ENCODE data around the gene DUSP19.

DUSP19 gene

GRCh38 chr2:183091318-183091953, 12.9 kb downstream of the DUSP19 start:
- DNase-seq (ENCODE audit: insufficient read length, low spot score) (no peak), FAIRE-seq (no peak)
- TF ChIP-seq POLR2A (IDR thresholded peaks at IDR 0.05; ENCODE audit: low read depth, low read length): no peak
- TF ChIP-seq PAX5 (IDR thresholded peaks at IDR 0.05; ENCODE audit: insufficient read depth, low read length, severe bottlenecking): no peak
- TF ChIP-seq POLR2AphosphoS5 (IDR thresholded peaks at IDR 0.05; ENCODE audit: low read depth, low read length): no peak
- no peak for TF ChIP-seq POU2F2 (IDR thresholded peaks at IDR 0.05; ENCODE audit: low read depth, low read length)
- TF ChIP-seq TAF1 (IDR thresholded peaks at IDR 0.05; ENCODE audit: low read depth, low read length): no peak
- TF ChIP-seq SPI1 (IDR thresholded peaks at IDR 0.05; ENCODE audit: low read depth, low read length): no peak

GRCh38 chr2:183091954-183092345, 13.4 kb downstream of the DUSP19 start:
- TF ChIP-seq PAX5 (IDR thresholded peaks at IDR 0.05; ENCODE audit: insufficient read depth, low read length, severe bottlenecking) (no peak), POLR2A (IDR thresholded peaks at IDR 0.05; ENCODE audit: low read depth, low read length) (no peak), TAF1 (IDR thresholded peaks at IDR 0.05; ENCODE audit: low read depth, low read length) (no peak), POU2F2 (IDR thresholded peaks at IDR 0.05; ENCODE audit: low read depth, low read length) (no peak), POLR2AphosphoS5 (IDR thresholded peaks at IDR 0.05; ENCODE audit: low read depth, low read length) (no peak), SPI1 (IDR thresholded peaks at IDR 0.05; ENCODE audit: low read depth, low read length) (no peak)
- FAIRE-seq: peak; percentile 66
- DNase-seq (ENCODE audit: insufficient read length, low spot score): no peak

- FAIRE-seq (peak; percentile 74), DNase-seq (ENCODE audit: insufficient read length, low spot score) (no peak)
- TF ChIP-seq POLR2AphosphoS5 (IDR thresholded peaks at IDR 0.05; ENCODE audit: low read depth, low read length) (no peak), POU2F2 (IDR thresholded peaks at IDR 0.05; ENCODE audit: low read depth, low read length) (no peak), TAF1 (IDR thresholded peaks at IDR 0.05; ENCODE audit: low read depth, low read length) (no peak), SPI1 (IDR thresholded peaks at IDR 0.05; ENCODE audit: low read depth, low read length) (no peak), POLR2A (IDR thresholded peaks at IDR 0.05; ENCODE audit: low read depth, low read length) (no peak), PAX5 (IDR thresholded peaks at IDR 0.05; ENCODE audit: insufficient read depth, low read length, severe bottlenecking) (no peak)
These were observed 15.5 kb downstream of the DUSP19 start for GRCh38 chr2:183093857-183094657.

DNA sequence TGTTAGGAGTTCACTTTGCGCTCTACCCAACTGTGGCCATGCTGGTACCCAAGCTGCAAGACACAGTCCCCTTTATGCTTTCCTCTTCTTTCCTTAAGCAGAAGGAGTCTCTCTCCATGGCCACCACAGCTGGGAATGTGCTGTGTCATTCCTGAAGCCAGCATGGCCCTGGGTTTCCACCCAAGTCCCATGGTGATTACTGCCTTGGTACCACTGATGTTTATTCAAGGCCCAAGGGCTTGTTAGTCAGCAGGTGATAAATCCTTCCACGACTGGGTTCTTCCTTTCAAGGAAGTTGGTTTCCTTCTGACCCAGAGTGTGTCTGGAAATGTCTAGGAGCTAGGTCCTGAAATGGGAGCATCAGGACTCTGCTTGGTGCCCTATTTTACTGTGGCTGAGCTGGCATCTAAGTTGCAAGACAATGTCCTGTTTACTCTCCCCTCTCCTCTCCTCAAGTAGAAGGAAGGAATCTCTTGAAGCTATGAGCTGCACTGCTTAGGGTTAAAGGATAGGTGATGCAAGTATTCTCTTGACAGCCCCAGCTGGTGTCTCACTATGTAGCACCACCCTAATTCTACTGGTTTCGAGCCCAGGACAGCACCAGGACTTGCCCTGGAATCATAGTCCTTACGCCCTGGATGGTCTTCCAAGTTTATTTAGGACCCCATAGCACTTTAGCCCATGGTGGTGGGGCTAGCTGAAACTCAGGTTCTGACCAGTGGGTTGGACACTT, 27.0 kb downstream of the DUSP19 start:
- no peak for FAIRE-seq
- DNase-seq (ENCODE audit: insufficient read length, low spot score): no peak
- TF ChIP-seq TAF1 (IDR thresholded peaks at IDR 0.05; ENCODE audit: low read depth, low read length) (no peak), PAX5 (IDR thresholded peaks at IDR 0.05; ENCODE audit: insufficient read depth, low read length, severe bottlenecking) (no peak), SPI1 (IDR thresholded peaks at IDR 0.05; ENCODE audit: low read depth, low read length) (no peak), POLR2A (IDR thresholded peaks at IDR 0.05; ENCODE audit: low read depth, low read length) (no peak), POLR2AphosphoS5 (IDR thresholded peaks at IDR 0.05; ENCODE audit: low read depth, low read length) (no peak), POU2F2 (IDR thresholded peaks at IDR 0.05; ENCODE audit: low read depth, low read length) (no peak)

DNA sequence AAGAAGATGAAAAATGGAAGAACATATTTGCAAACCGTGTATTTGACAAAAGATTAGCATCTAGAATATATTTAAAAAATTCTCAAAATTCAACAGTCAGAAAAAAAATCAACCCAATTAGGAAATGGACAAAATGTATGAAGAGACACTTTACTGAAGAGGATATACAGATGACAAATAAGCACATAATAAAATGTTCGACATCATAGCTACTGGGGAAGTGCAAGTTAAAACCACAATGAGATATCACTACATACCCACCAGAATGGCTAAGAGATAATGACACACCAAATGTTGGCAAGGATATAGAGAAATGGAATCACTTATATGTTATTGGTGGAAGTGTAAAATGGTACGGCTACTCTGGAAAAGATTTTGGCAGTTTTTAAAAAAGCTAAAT, 34.0 kb downstream of the DUSP19 start:
- TF ChIP-seq POLR2A (IDR thresholded peaks at IDR 0.05; ENCODE audit: low read depth, low read length) (no peak), PAX5 (IDR thresholded peaks at IDR 0.05; ENCODE audit: insufficient read depth, low read length, severe bottlenecking) (no peak), POLR2AphosphoS5 (IDR thresholded peaks at IDR 0.05; ENCODE audit: low read depth, low read length) (no peak), TAF1 (IDR thresholded peaks at IDR 0.05; ENCODE audit: low read depth, low read length) (no peak), SPI1 (IDR thresholded peaks at IDR 0.05; ENCODE audit: low read depth, low read length) (no peak), POU2F2 (IDR thresholded peaks at IDR 0.05; ENCODE audit: low read depth, low read length) (no peak)
- FAIRE-seq (no peak), DNase-seq (ENCODE audit: insufficient read length, low spot score) (no peak)

- FAIRE-seq (no peak), DNase-seq (ENCODE audit: insufficient read length, low spot score) (no peak)
- TF ChIP-seq POLR2AphosphoS5 (IDR thresholded peaks at IDR 0.05; ENCODE audit: low read depth, low read length) (no peak), TAF1 (IDR thresholded peaks at IDR 0.05; ENCODE audit: low read depth, low read length) (no peak), PAX5 (IDR thresholded peaks at IDR 0.05; ENCODE audit: insufficient read depth, low read length, severe bottlenecking) (no peak), POU2F2 (IDR thresholded peaks at IDR 0.05; ENCODE audit: low read depth, low read length) (no peak), POLR2A (IDR thresholded peaks at IDR 0.05; ENCODE audit: low read depth, low read length) (no peak), SPI1 (IDR thresholded peaks at IDR 0.05; ENCODE audit: low read depth, low read length) (no peak)
These were observed 35.1 kb downstream of the DUSP19 start for GRCh38 chr2:183113630-183114029.

DNA sequence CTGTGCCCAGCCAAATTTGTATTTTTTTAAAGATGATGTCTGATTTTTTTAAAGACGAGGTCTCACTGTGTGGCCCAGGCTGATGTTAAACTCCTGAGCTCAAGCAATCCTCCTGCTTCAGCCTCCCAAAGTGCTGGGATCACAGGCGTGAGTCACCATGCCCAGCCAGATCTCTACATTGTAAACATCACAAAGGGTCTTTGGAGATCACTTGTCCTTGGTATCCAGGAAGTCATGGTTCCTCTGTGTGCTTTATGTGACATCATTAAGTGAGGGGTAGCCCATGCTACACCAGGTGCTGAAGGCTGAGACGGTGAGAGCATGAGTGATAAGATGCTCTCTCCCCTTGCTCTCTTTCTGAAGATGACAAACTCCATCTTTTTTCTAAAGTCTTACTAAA, 38.7 kb downstream of the DUSP19 start:
- TF ChIP-seq PAX5 (IDR thresholded peaks at IDR 0.05; ENCODE audit: insufficient read depth, low read length, severe bottlenecking) (no peak), POLR2AphosphoS5 (IDR thresholded peaks at IDR 0.05; ENCODE audit: low read depth, low read length) (no peak), SPI1 (IDR thresholded peaks at IDR 0.05; ENCODE audit: low read depth, low read length) (no peak), TAF1 (IDR thresholded peaks at IDR 0.05; ENCODE audit: low read depth, low read length) (no peak), POLR2A (IDR thresholded peaks at IDR 0.05; ENCODE audit: low read depth, low read length) (no peak), POU2F2 (IDR thresholded peaks at IDR 0.05; ENCODE audit: low read depth, low read length) (no peak)
- no peak for FAIRE-seq
- no peak for DNase-seq (ENCODE audit: insufficient read length, low spot score)

DNA sequence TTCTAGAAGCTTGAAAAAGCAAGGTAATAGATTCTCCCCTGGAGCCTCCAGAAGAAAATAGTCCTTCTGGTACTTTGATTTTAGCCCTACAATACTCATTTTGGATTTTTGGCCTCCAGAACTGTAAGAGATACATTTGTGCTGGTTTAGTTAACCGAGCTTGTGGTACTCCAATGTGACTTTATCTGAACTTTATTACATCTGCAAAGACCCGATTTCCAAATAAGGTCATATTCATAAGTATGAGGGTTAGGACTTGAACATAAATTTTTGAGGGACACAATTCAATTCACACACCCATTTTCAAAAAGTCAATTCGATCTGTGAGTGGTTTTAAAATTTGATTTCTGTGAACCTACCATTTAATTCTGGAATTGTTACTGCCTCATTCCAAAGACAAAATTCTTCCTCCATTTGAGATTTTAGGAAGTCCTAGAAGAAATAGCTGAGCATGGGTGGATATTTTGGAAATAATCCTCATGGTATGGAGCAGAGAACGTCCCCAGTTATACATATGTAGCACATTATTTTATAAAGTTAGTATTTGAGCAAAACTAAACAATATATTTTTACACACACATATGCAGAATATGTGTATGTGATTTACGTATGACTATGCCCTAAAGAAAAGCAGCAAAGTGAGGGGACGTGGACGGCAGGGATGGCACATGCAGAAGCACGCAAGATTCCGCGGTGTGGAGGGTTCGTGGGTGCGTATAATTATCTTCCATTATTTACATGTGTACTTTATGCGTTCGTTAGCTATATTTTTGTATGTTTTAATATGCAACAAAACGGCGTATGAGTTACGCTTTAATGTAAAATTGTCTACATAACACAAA, 44.8 kb downstream of the DUSP19 start:
- no peak for DNase-seq (ENCODE audit: insufficient read length, low spot score)

More for the DNA sequence above, 44.8 kb downstream of the DUSP19 start:
- TF ChIP-seq POU2F2 (IDR thresholded peaks at IDR 0.05; ENCODE audit: low read depth, low read length) (no peak), TAF1 (IDR thresholded peaks at IDR 0.05; ENCODE audit: low read depth, low read length) (no peak), SPI1 (IDR thresholded peaks at IDR 0.05; ENCODE audit: low read depth, low read length) (no peak), POLR2AphosphoS5 (IDR thresholded peaks at IDR 0.05; ENCODE audit: low read depth, low read length) (no peak)
- FAIRE-seq: no peak

Measured in GM12891 (cell line).